CD4-positive, alpha-beta memory T cell (primary cell): Measurements from ENCODE around the gene RETREG1. TPM values are rescaled to one million over a fixed set of nuclear protein-coding genes. Genes with fewer than 3 reads are reported as not detected.

Source experiments
- CTCF ChIA-PET: fragments of 350-600 bp; sonication (Branson Sonifier 250); formaldehyde crosslinking; loops from one replicate; lab custom pipeline; 2021; ENCODE audit warnings: inconsistent platforms; ENCODE audit not compliant: partially characterized antibody; lab: Charles Lee
- POLR2A ChIA-PET: fragments of 350-600 bp; sonication (Branson Sonifier 250); formaldehyde crosslinking; loops from one replicate; lab custom pipeline; 2021; ENCODE audit not compliant: partially characterized antibody; lab: Charles Lee
- DNase-seq, 5 donors: peaks; one replicate each; pipeline versions ENCODE4 v3.0.0 to v3.0.0-alpha.2; 2020 to 2022; ENCODE audit warnings: mixed read lengths in 1 of 5
- H3K27ac ChIP-seq: one replicate; pipeline ENCODE4 v1.7.0; 2013; ENCODE audit warnings: low read depth, low read length
- H3K27me3 ChIP-seq: 2 replicates; pipeline ENCODE4 v1.7.0; 2013; ENCODE audit warnings: mild to moderate bottlenecking, low read length, moderate library complexity; ENCODE audit not compliant: insufficient read depth
- H3K36me3 ChIP-seq: 2 replicates; pipeline ENCODE4 v1.7.0; 2013; ENCODE audit warnings: mild to moderate bottlenecking, low read length, moderate library complexity; ENCODE audit not compliant: insufficient read depth
- H3K4me1 ChIP-seq: 2 replicates; pipeline ENCODE4 v1.7.0; 2013; ENCODE audit warnings: mild to moderate bottlenecking, low read length, moderate library complexity; ENCODE audit not compliant: insufficient read depth
- H3K4me3 ChIP-seq, 2 donors: one replicate each; pipeline ENCODE4 v1.7.0; 2013; ENCODE audit warnings: low read length in 2 of 2, mild to moderate bottlenecking in 1 of 2
- H3K9me3 ChIP-seq, 2 donors: one replicate each; pipeline ENCODE4 v1.7.0; 2013; ENCODE audit warnings: low read length in 2 of 2, control low read depth in 1 of 2; ENCODE audit not compliant: control insufficient read depth in 1 of 2
- H3K27ac Mint-ChIP-seq, 7 donors: one replicate each; pipeline ENCODE4 v1.8.0; 2020 to 2021; ENCODE audit warnings: mixed read lengths in 7 of 7, mild to moderate bottlenecking in 6 of 7, inconsistent platforms in 3 of 7, moderate library complexity in 3 of 7
- H3K27me3 Mint-ChIP-seq, 2 donors: one replicate each; pipeline ENCODE4 v1.8.0; 2020 to 2021; ENCODE audit warnings: mixed read lengths in 2 of 2
- H3K36me3 Mint-ChIP-seq, 2 donors: one replicate each; pipeline ENCODE4 v1.8.0; 2020 to 2021; ENCODE audit warnings: mixed read lengths in 2 of 2, inconsistent platforms in 1 of 2, mild to moderate bottlenecking in 1 of 2
- H3K4me1 Mint-ChIP-seq, 4 donors: one replicate each; pipeline ENCODE4 v1.8.0; 2020 to 2021; ENCODE audit warnings: mixed read lengths in 4 of 4, mild to moderate bottlenecking in 1 of 4
- H3K4me3 Mint-ChIP-seq, 8 donors: one replicate each; pipeline ENCODE4 v1.8.0; 2020 to 2021; ENCODE audit warnings: mixed read lengths in 8 of 8, mild to moderate bottlenecking in 7 of 8, moderate library complexity in 6 of 8, inconsistent platforms in 3 of 8
- H3K9me3 Mint-ChIP-seq, 8 donors: one replicate each; pipeline ENCODE4 v1.8.0; 2020 to 2021; ENCODE audit warnings: mixed read lengths in 8 of 8, mild to moderate bottlenecking in 5 of 8, inconsistent platforms in 3 of 8, moderate library complexity in 1 of 8
- intact Hi-C: fragments of 100-400 bp; cut with micrococcal nuclease; formaldehyde crosslinking; loops from one replicate; pipeline ENCODE4 v1.15.1; 2023
- polyA plus RNA-seq, 2 donors: library from polyadenylated mRNA; unstranded; fragments of 300-500 nt; fragmentation: Illumina TruSeq; gene quantifications; one replicate each; pipeline ENCODE4 v1.2.3, GENCODE V29; 2021
- total RNA-seq, 2 experiments: library from RNA; stranded (reverse); gene quantifications; one replicate each; pipeline ENCODE4 v1.2.3, GENCODE V29; 2021

Gene RETREG1
- total and polyA plus RNA-seq, 4 experiments from 2014 or later, result 26.6 to 79.5 (median 49.3) TPM

- Mint-ChIP-seq H3K27me3 (no peaks in the 10 kb centered on the region), H3K4me3 (no peak overlapping the region), H3K4me1 (peaks cover 14 to 72% (median 23%) of the 10 kb centered on the region in 4 donors), H3K9me3 (peaks cover 0 to 2% (median 0%) of the 10 kb centered on the region in 8 donors), H3K27ac (peak overlapping the region in 1 of 7 donors; percentile 18), H3K36me3 (peaks cover 11 to 27% of the 10 kb centered on the region in 2 donors)
- intact Hi-C loops, result no loop called here
- no peak overlapping the region for H3K4me3 ChIP-seq
- POLR2A ChIA-PET, result no interaction called here
- peaks cover 3% of the 10 kb centered on the region for H3K4me1 ChIP-seq
- H3K27ac ChIP-seq, result no peak overlapping the region
- CTCF ChIA-PET, result interaction anchor here (0.5 kb wide), 1 partner anchor 16 kb away, joined by 3 read pairs; no protein-coding TSS in a partner anchor
- no peak for DNase-seq
- H3K27me3 ChIP-seq, result no peaks in the 10 kb centered on the region
- no peaks in the 10 kb centered on the region for H3K9me3 ChIP-seq
- H3K36me3 ChIP-seq, result no peaks in the 10 kb centered on the region
Measured at GRCh38 chr5:16521521-16522483, 95.0 kb downstream of the RETREG1 start.

DNA sequence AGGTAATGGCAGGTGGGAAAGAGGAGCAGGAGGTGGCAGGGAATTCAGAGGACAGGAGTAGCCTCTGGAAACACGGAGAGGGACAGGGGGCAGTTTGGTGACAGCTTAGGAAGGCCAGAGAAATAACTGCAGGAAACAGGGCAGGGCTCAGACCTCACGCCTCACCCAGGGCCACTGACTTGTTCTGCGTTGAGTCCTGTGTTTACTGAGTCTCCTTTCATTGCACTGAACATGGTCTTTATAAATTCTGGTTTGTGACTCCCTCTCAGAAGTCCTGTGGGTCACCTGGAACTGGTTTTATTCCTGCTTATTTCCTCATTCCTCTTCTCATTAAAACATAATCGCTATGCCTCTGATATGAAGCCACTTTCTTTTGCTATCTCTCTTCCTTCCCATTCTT is 96.0 kb downstream of the RETREG1 start:
- POLR2A ChIA-PET, result no interaction called here
- intact Hi-C loops, result no loop called here
- H3K27ac ChIP-seq, result no peak overlapping the region
- CTCF ChIA-PET, result no interaction called here
- Mint-ChIP-seq H3K27ac (peak overlapping the region in 2 of 7 donors; percentile 35 to 57), H3K4me1 (peaks cover 14 to 73% (median 22%) of the 10 kb centered on the region in 4 donors), H3K4me3 (no peak overlapping the region), H3K27me3 (no peaks in the 10 kb centered on the region), H3K9me3 (peaks cover 0 to 2% (median 0%) of the 10 kb centered on the region in 8 donors), H3K36me3 (peaks cover 10 to 27% of the 10 kb centered on the region in 2 donors)
- no peak overlapping the region for H3K4me3 ChIP-seq
- peaks cover 3% of the 10 kb centered on the region for H3K4me1 ChIP-seq
- no peaks in the 10 kb centered on the region for H3K36me3 ChIP-seq
- H3K27me3 ChIP-seq, result no peaks in the 10 kb centered on the region
- H3K9me3 ChIP-seq, result no peaks in the 10 kb centered on the region
- no peak for DNase-seq

GRCh38 chr5:16519435-16519834 is 97.4 kb downstream of the RETREG1 start:
- Histone ChIP-seq H3K36me3 (no peaks in the 10 kb centered on the region), H3K4me1 (peaks cover 3% of the 10 kb centered on the region), H3K27me3 (no peaks in the 10 kb centered on the region), H3K27ac (no peak overlapping the region), H3K4me3 (no peak overlapping the region), H3K9me3 (no peaks in the 10 kb centered on the region)
- Mint-ChIP-seq H3K9me3 (peaks cover 0 to 2% (median 0%) of the 10 kb centered on the region in 8 donors), H3K27me3 (no peaks in the 10 kb centered on the region), H3K4me1 (peaks cover 14 to 67% (median 22%) of the 10 kb centered on the region in 4 donors), H3K27ac (peak overlapping the region in 2 of 7 donors; percentile 30 to 65), H3K4me3 (peak overlapping the region in 1 of 8 donors; percentile 6), H3K36me3 (peaks cover 8 to 20% of the 10 kb centered on the region in 2 donors)
- ChIA-PET CTCF (no interaction called here), POLR2A (no interaction called here)
- intact Hi-C loops, result no loop called here
- DNase-seq, result no peak

- intact Hi-C loops, result no loop called here
- no peaks in the 10 kb centered on the region for H3K4me1 ChIP-seq
- H3K36me3 ChIP-seq, result no peaks in the 10 kb centered on the region
- DNase-seq, result no peak
- Mint-ChIP-seq H3K27me3 (no peaks in the 10 kb centered on the region), H3K36me3 (peaks cover under 1 to 12% of the 10 kb centered on the region in 2 donors), H3K4me3 (no peak overlapping the region), H3K27ac (no peak overlapping the region), H3K9me3 (peaks cover 0 to 2% (median 0%) of the 10 kb centered on the region in 8 donors), H3K4me1 (peaks cover 6 to 60% (median 14%) of the 10 kb centered on the region in 4 donors)
- CTCF ChIA-PET, result no interaction called here
- no peaks in the 10 kb centered on the region for H3K9me3 ChIP-seq
- no peaks in the 10 kb centered on the region for H3K27me3 ChIP-seq
- no peak overlapping the region for H3K27ac ChIP-seq
- POLR2A ChIA-PET, result no interaction called here
- H3K4me3 ChIP-seq, result no peak overlapping the region
Measured at GRCh38 chr5:16518606-16519005, 98.2 kb downstream of the RETREG1 start.

- Mint-ChIP-seq H3K27me3 (no peaks in the 10 kb centered on the region), H3K4me3 (no peak overlapping the region), H3K27ac (no peak overlapping the region), H3K36me3 (peaks cover 0 to 12% of the 10 kb centered on the region in 2 donors), H3K9me3 (peaks cover 0 to 2% (median 0%) of the 10 kb centered on the region in 8 donors), H3K4me1 (peaks cover 0 to 63% (median 17%) of the 10 kb centered on the region in 4 donors)
- DNase-seq, result no peak
- CTCF ChIA-PET, result no interaction called here
- H3K9me3 ChIP-seq, result no peaks in the 10 kb centered on the region
- no peaks in the 10 kb centered on the region for H3K27me3 ChIP-seq
- H3K36me3 ChIP-seq, result no peaks in the 10 kb centered on the region
- intact Hi-C loops, result no loop called here
- POLR2A ChIA-PET, result no interaction called here
- no peak overlapping the region for H3K27ac ChIP-seq
- no peak overlapping the region for H3K4me3 ChIP-seq
- H3K4me1 ChIP-seq, result no peaks in the 10 kb centered on the region
Measured at GRCh38 chr5:16515532-16515931, 101.3 kb downstream of the RETREG1 start.

DNA sequence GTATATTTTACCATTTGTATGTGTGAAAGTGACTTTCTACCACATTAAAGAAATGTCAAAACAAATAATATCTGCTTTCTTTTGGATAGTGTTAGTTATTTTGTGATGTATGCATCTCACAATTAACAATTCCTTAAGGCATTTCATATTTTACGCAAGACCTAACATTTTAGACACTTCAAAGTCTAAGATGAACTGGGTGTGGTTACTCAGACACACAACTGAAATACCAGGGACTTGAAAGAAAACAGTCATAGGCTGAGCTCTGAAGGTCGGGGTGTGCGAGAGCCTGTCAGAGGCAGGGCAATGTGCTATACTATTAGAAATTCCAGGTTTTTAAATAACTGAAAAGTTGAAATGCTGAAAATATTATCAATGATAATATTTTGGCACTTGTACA is 106.7 kb downstream of the RETREG1 start:
- no peak overlapping the region for H3K4me3 Mint-ChIP-seq
- ChIA-PET CTCF (interaction anchor here (1.2 to 1.4 kb wide), 2 partner anchors 52 to 157 kb away, joined by 3 to 5 read pairs; no protein-coding TSS in a partner anchor), POLR2A (no interaction called here)
- Histone ChIP-seq H3K4me3 (no peak overlapping the region), H3K9me3 (no peaks in the 10 kb centered on the region), H3K27me3 (no peaks in the 10 kb centered on the region), H3K27ac (no peak overlapping the region), H3K4me1 (no peaks in the 10 kb centered on the region), H3K36me3 (no peaks in the 10 kb centered on the region)
- intact Hi-C loops, result no loop called here
- H3K4me1 Mint-ChIP-seq, result peaks cover 0 to 53% (median 10%) of the 10 kb centered on the region in 4 donors
- DNase-seq, result no peak
- H3K27ac Mint-ChIP-seq, result no peak overlapping the region
- no peaks in the 10 kb centered on the region for H3K9me3 Mint-ChIP-seq
- H3K27me3 Mint-ChIP-seq, result no peaks in the 10 kb centered on the region
- H3K36me3 Mint-ChIP-seq, result peaks cover 0 to 11% of the 10 kb centered on the region in 2 donors

GRCh38 chr5:16508730-16509531 is 107.9 kb downstream of the RETREG1 start:
- Histone ChIP-seq H3K36me3 (no peaks in the 10 kb centered on the region), H3K27ac (no peak overlapping the region), H3K4me1 (no peaks in the 10 kb centered on the region), H3K9me3 (no peaks in the 10 kb centered on the region), H3K4me3 (no peak overlapping the region), H3K27me3 (no peaks in the 10 kb centered on the region)
- ChIA-PET CTCF (no interaction called here), POLR2A (no interaction called here)
- intact Hi-C loops, result no loop called here
- no peak overlapping the region for H3K27ac Mint-ChIP-seq
- no peak for DNase-seq
- H3K27me3 Mint-ChIP-seq, result no peaks in the 10 kb centered on the region
- no peaks in the 10 kb centered on the region for H3K9me3 Mint-ChIP-seq
- peaks cover 0 to 62% (median 14%) of the 10 kb centered on the region in 4 donors for H3K4me1 Mint-ChIP-seq
- H3K36me3 Mint-ChIP-seq, result peaks cover 0 to 13% of the 10 kb centered on the region in 2 donors
- H3K4me3 Mint-ChIP-seq, result no peak overlapping the region
